ENCODE measurements around the gene CCDC188.

CCDC188 gene

GRCh38 chr22:20137671-20138416, 13.0 kb downstream of the CCDC188 start:
- DNase-seq (ENCODE audit: insufficient read length, low spot score), result no peak

DNA sequence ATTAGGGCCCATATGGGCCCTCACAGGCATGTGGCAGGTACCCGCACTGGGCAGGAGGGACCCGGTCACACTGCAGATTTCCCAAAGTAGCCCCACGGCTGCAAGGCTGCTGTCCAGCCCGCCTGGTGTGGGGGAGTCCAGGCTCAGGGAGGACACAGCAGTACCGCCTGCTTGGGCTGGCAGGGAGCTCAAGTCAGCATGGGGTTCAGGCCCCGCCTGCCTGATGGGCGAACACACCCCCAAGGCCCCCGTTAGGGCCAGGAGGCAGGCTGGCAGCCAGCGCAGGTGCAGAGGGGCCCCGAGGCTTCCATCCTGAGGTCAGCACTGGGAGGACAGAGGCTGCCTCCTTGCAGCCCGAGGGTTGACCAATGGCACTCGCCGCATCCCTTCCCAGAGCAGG, 13.7 kb downstream of the CCDC188 start:
- FAIRE-seq (no peak), DNase-seq (ENCODE audit: insufficient read length, low spot score) (no peak)
- TF ChIP-seq, protein P1, sequence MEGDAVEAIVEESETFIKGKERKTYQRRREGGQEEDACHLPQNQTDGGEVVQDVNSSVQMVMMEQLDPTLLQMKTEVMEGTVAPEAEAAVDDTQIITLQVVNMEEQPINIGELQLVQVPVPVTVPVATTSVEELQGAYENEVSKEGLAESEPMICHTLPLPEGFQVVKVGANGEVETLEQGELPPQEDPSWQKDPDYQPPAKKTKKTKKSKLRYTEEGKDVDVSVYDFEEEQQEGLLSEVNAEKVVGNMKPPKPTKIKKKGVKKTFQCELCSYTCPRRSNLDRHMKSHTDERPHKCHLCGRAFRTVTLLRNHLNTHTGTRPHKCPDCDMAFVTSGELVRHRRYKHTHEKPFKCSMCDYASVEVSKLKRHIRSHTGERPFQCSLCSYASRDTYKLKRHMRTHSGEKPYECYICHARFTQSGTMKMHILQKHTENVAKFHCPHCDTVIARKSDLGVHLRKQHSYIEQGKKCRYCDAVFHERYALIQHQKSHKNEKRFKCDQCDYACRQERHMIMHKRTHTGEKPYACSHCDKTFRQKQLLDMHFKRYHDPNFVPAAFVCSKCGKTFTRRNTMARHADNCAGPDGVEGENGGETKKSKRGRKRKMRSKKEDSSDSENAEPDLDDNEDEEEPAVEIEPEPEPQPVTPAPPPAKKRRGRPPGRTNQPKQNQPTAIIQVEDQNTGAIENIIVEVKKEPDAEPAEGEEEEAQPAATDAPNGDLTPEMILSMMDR (IDR thresholded peaks at IDR 0.05; ENCODE audit: insufficient read depth, missing control alignments), result no peak

More at GRCh38 chr22:20137671-20138416, 13.0 kb downstream of the CCDC188 start:
- TF ChIP-seq, protein P1 (IDR thresholded peaks at IDR 0.05; ENCODE audit: insufficient read depth, missing control alignments), result no peak
- FAIRE-seq, result no peak

GRCh38 chr22:20136603-20136873, 14.3 kb downstream of the CCDC188 start:
- FAIRE-seq (no peak), DNase-seq (ENCODE audit: insufficient read length, low spot score) (no peak)
- TF ChIP-seq, protein P1 (IDR thresholded peaks at IDR 0.05; ENCODE audit: insufficient read depth, missing control alignments), result no peak

GRCh38 chr22:20135806-20136602, 14.9 kb downstream of the CCDC188 start:
- TF ChIP-seq, protein P1 (IDR thresholded peaks at IDR 0.05; ENCODE audit: insufficient read depth, missing control alignments), result no peak
- no peak for DNase-seq (ENCODE audit: insufficient read length, low spot score)
- no peak for FAIRE-seq

DNA sequence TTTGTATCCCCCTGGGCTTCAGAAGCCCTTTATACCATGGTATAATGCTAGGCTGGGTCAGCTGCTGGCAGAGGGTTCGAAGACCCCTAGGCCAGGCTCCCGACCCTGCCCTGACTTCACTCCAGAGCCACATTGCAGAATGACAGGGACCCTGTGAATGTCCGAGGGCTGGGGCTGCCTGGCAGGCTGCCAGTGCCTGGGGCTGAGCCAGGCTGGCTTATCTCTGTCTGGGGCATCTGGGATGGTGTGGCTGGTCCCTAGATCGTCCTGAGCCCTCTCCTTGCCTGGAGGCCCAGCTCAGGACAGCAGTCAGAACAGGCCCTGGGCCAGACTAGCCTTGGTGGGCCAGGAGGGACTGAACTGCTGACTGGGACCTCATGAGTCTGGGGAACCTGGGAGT, 15.6 kb downstream of the CCDC188 start:
- no peak for DNase-seq (ENCODE audit: insufficient read length, low spot score)
- no peak for FAIRE-seq
- TF ChIP-seq, protein P1 (IDR thresholded peaks at IDR 0.05; ENCODE audit: insufficient read depth, missing control alignments), result no peak

DNA sequence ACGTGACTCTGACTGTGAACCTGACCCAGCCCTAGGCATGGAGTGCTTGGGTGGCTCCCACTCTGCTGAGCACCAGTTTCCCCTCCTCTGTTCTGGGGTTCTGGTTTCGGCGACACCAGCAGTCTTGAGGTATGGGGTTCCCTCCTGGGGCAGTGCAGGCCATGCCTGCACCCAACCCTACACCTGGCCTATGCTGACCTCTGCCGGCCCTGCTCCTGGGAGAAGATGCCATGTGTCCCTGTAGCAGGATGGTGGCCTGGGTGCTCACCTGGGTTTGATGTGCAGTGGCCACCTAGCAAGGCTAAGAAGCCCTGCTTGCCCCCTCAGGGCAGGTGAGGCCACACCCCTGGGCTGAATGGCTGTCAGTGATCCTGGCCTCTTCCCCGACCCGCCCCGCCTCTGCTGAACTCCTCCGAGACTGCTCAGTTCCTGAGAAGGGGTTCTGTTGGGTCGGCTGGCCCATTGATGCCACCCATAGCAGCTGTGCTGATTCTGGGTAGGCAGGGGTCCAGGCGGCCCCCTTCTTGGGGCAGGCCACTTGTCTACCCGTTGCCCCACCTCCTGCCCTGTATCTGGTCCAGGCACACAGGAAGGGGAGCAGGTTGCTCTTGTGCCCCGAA, 16.8 kb downstream of the CCDC188 start:
- TF ChIP-seq, protein P1 (IDR thresholded peaks at IDR 0.05; ENCODE audit: insufficient read depth, missing control alignments), result no peak
- FAIRE-seq, result no peak
- no peak for DNase-seq (ENCODE audit: insufficient read length, low spot score)

Measured in D721Med (cell line).